HG03135 (cell line): Measurements from ENCODE around the gene PDE9A.

ENCODE experiments used
- ATAC-seq: cut with Tn5 transposase; IDR thresholded peaks from one replicate; pipeline ENCODE4 v1.9.1; 2021; ENCODE audit warnings: mild to moderate bottlenecking, moderate library complexity; ENCODE audit not compliant: unreplicated experiment

The PDE9A gene

DNA sequence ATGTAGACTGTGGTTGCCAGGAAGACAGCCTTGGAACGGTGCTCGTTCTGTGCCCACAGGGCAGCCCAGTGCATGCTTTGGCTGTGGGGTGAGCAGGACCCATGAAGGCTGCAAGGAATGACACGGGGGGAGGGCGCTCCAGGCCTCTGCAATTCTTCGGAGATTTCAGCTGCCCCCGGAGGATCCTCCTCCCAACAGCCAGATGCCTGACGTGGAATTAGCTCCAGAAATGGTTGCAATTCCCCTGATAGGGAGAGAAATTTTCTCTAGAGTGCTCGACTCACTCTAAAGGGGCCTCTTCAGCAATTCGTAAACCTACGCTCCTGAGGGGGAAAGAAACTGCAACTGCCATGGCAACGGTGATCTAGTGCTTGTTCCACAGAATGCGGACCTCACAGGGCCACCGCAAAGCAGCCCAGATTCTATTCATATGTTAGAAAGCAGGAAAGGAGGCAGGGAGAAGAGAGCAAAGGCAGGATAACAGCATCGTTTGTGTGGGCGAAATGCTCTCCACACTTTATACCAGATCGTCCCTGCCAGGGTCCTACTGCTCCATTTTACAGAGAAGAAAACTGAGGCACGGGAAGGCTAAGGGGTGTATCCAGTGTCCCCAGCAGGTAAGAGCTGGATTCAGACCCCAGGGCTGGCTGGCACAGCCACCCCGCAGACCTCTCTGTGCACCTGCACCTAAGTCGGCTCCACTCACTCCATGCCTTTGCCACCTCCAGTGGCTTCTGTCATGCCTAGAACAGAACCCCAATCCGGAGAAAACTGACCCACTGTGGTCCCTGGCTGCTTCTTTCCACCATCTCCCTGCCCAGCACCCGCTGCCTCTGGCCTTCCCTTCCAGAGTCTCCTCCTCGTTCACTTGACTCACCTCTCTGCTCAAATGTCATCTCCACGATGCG lies 11.9 kb upstream of the PDE9A start:
- ATAC-seq: no peak

GRCh38 chr21:42642219-42642745 lies 11.1 kb upstream of the PDE9A start:
- ATAC-seq: no peak

GRCh38 chr21:42644223-42645208 lies 8.9 kb upstream of the PDE9A start:
- no peak for ATAC-seq

GRCh38 chr21:42645211-42646075 lies 8.0 kb upstream of the PDE9A start:
- ATAC-seq: no peak

DNA sequence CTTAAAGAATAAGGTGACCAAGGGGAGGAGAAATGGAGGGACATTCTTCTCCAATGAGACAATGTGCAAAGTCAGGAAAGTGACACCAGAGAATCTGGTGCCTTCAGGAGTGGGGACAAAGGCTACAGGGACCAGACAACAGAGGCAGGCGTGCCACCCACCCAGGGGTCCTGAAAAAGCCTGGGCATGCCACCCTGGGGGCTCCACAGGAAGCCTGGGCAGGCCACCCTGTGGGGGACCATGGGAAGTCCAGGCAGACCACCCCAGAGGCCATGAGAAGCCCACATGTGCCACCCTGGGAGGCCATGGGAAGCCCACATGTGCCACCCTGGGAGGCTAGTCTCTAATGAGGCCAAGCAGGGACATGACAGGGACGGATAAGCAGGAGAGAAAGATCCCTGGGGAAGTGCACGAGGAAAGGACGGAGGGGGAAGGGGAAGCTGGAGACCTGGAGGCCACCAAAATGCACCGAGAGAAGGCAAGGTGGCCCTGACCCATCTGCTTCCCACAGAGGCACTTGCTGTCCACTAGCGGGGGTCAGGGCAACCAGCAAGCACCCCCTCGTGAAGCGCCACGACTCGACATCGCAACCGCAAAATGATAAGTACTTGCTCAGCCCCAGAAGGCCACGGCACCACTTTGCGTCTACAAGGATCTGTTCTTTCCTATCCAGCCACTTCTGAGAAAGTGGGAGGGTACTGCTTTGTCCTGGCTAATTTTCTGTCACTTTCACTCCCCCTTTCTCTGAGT lies 7.2 kb upstream of the PDE9A start:
- ATAC-seq: no peak

DNA sequence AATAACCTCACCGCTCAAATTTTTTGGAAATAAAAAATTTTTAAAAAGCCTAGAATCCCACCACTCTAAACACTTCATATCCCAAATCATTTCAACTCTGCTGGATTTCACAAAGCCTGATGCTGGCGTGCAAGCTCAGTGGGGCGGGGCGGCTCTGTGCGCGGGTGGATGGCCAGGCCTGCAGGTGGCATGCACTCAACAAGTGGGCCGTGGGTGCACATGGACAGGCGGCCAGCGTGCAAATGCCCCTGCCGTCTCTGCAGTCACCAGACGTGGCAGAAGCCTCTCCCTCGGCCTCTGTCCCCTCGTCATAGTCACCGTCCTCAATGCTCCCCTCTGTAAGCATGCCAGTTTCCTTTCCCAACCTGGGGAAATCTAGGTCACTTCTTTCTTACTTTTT lies 6.6 kb upstream of the PDE9A start:
- ATAC-seq: no peak

DNA sequence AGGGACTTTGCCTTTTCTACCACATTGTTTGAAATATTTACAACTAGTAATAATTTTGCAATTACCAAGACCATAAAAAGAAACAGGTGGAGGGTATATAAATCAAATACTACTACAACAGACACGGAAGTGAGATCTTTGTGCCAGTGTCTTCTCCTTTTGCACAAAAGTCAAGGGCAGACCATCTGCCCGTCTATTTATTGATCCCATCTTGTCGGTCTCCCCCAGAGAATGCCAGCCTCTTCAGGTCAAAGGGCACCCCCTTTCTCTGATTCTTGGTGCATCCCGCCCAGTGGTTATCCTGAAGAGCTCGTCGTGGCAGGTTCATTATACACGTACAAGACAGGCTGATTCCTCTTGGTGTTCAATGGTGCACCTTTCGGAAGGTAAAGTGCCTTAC lies 4.8 kb upstream of the PDE9A start:
- ATAC-seq: no peak

DNA sequence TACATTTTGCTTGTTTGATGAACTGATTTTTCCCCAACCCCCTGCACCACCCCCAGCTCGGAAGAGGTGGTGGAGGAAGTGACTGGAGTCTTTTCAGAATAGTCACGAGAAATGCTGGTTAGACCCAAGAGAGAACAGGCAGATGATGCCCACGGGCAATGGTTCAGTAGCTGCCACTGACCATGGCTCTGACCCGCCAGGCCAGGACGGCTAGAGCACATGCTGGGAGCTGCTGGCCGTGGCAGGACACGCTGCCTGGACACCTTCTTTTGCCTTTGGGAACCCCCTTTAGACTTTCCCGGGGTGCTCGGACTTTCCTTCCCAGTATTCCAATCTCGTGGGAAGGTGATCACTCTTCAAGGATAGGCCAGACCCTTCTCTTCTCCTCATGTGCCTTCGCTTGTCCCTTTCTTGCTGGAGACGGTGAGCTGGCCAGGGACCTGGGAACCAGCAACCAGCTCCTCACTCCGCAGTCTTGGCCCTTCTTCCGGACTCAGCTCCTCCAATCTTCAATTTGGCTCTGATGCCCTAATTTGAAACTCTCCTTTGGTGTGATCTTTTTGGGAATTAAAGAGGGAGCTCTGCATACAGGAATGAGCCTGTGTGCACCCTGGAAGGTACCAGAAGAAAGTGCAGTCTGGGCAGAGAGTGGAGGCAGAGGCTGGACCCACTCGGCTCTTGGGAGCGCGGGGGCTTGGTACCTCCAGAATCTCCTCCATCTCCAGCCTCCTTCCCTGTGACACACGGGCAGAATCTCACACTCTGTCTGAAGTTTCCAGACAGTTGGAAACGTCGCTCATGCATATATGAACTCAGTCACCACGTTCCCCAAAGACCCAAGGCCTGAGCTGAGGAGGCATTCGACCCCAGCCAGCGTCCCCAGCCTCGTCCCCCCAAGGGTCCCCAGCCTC lies 4.0 kb upstream of the PDE9A start:
- ATAC-seq: no peak

DNA sequence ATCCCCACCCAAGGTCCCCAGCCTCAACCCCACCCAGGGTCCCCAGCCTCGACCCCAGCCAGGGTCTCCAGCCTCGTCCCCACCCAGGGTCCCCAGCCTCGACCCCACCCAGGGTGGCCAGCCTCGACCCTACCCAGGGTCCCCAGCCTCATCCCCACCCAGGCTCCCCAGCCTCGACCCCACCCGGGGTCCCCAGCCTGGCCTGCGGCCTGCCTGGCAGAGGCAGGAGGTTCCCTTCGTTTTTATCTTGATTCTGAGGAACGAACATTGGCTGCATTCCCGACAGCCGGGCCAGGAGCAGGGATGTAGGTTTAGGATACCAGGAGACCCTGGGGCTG lies 3.4 kb upstream of the PDE9A start:
- ATAC-seq: no peak

DNA sequence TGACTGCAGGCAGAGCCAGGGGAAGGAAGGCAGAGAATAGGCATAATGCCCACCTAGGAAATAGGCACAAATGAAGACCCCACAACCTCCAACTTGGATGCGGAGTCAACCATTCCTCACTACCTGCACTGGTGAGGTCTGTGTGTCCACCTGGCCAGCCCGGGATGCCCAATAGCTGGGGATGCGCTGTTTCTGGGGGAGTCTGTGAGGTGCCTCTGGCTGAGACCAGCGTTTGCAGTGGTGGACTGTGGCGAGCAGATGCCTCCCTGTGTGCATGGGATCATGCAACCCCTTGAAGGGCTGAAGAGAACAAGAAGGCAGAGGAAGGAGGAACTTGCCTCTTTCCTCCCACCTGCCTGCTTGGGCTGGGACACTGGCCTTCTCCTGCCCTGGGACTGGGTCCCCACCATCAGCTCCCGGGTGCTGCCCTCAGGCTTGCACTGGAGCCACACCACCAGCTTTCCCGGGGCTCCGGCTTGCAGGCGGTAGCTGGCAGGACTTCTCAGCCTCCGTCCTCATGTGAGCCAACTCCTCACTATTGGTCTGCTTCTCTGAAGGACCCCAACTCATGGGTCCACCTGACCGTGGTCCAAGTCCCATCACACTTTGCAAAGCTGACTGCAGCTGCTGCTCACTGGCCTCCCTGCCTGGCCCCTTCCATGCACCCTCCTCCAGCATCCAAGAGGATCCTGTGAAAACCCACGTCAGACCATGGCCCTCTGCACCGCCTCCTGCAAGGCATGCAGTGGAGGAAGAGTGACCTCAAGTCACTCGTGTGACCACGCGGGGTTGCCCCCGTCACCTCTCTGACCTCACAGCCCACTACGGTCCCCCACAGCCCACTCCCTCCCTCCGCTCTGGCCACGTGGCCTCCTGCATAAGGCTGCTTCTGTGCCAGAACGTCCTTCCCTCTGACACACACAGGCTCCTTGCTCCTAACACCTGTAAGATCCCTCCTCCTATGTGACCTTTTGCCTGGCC lies 2.7 kb upstream of the PDE9A start:
- no peak for ATAC-seq

GRCh38 chr21:42651515-42652401 lies 1.7 kb upstream of the PDE9A start:
- no peak for ATAC-seq

DNA sequence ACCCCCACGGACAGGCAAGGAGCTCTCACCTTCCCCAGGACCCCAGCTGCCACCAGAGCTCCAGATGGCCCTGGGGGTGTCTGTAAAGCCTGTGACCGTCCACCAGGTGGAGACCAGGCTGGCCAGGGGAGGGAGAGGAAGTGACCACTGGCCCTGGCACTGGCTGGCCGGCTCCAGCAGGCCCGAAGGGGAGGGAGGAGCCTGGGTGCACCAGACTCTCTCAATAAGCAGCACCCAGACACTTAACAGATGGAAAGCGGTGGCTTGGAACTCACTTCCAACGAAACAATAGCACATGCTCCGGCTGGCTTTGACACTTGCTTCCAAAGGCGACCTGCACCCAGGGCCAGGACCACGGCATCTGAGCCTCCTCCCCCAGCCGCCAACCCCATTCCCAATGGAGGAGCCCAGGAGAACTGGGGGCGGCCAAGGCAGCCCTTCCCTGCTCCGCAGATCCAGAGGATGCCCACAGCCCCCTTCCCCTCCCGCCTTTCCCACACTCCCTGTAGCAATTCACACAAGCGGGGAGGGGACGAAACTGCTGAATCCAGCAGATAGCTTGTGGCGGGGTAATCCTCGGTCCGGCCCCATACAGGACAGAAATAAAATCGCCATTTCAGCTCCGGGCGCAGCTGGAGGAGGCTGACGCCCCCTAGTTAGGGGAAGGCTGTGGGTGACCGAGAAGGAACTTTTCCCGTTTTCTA lies 742 bp upstream of the PDE9A start:
- no peak for ATAC-seq

GRCh38 chr21:42654179-42654912 lies 925 bp downstream of the PDE9A start:
- ATAC-seq: no peak

DNA sequence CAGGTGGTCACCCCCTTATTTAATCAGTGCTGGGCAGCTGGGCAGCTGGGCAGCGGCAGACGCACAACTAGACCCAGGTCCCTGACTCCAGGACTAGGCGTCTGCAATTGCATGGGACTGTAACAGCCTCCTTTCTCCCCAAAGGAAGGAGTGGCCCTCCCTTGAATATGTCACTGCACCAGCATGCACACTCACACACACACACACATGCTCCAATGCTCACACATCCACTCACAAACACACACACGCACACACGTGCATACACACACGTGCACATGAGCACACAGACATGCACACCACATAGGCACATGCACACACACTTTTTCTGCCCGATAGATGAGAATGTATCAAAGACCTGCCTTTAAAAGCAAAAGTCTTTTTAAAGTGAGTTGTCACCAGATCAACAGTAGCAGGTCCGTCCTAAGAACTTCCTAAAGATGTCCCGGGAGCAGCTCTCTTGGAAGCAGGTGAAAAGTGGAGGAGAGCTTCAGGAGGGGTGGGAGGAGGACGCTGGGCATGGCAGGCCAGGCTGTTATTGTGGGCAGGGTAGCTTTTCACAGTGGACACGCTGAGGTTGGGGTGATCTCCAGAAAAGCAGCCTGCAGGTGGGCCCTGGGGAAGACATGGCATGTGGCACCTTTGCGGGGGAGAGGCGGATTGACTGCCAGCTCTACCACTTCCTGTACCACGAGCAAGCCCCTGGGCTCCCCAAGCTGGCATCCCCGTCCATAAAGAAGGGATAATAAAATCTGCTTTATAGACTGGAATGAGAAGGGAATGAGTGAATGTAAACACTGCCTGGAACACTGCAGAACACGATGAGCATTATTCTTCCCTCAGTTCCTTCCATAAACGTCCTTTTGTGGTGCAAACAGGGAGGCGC lies 1.7 kb downstream of the PDE9A start:
- ATAC-seq: no peak
